ENCODE measurements around the gene REPS1.
"Not testable (repeated sequence)": the region's sequence is repeated elsewhere in the genome, so short reads cannot be mapped to it uniquely, and the experiment has no call there.

The REPS1 gene

GRCh38 chr6:139006477-139006876 lies 18.4 kb upstream of the REPS1 start:
- DNase-seq (ENCODE audit: low read depth in 2 of 2) = no peak

DNA sequence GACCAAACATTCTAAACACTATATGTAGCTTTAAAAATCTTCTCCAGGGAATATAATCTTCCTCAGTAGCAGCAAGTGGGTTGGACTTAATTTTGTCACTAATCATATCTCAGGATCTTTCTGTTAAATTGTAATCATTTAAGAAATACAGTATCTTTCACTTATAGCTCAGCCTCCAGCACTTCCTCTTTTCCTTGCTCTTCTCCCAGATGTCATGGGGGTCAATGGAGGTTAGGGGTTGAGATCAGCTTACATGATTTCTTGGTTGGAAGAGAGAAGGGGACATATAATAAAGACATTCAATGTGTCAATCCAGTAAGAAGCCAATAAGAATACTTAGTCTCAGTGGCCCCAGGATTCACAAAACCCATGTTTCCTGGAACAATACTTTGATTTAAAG lies 15.7 kb upstream of the REPS1 start:
- DNase-seq (ENCODE audit: low read depth in 2 of 2) = no peak

GRCh38 chr6:138999949-139000725 lies 12.1 kb upstream of the REPS1 start:
- no peak for DNase-seq (ENCODE audit: low read depth in 2 of 2)

- DNase-seq (ENCODE audit: low read depth in 2 of 2) = no peak
Observed at GRCh38 chr6:138997136-138997535, 9.1 kb upstream of the REPS1 start.

- DNase-seq (ENCODE audit: low read depth in 2 of 2) = no peak
Observed at GRCh38 chr6:138996524-138996923, 8.5 kb upstream of the REPS1 start.

DNA sequence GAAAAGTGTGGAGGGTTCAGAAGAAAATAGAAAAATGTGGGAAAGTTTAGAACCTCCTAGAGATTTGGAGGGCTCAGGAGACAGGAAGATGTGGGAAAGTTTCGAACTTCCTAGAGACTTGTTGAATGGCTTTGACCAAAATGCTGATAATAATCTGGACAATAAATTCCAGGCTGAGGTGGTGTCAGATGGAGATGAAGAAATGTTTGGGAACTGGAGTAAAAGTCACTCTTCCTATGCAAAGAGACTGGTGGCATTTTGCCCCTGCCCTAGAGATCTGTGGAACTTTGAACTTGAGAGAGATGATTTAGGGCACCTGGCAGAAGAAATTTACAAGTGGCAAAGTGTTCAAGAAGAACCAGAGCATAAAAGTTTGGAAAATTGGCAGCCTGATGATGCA lies 5.4 kb upstream of the REPS1 start:
- DNase-seq (ENCODE audit: low read depth in 2 of 2) = not testable (repeated sequence)

DNA sequence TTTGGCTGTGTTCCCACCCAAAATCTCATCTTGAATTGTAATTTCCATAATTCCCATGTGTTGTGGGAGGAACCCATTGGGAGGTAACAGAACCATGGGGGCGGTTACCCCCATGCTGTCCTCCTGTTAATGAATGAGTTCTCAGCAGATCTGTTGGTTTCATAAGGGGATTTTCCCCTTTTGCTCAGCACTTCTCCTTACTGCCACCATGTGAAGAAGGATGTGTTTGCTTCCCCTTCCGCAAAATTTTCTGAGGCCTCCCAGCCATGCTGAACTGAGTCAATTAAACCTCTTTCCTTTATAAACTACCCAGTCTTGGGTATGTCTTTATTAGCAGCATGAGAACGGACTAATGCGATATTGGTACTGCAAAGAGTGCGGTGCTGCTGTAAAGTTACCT lies 4.9 kb upstream of the REPS1 start:
- not testable (repeated sequence) for DNase-seq (ENCODE audit: low read depth in 2 of 2)

GRCh38 chr6:138991206-138991605 lies 3.2 kb upstream of the REPS1 start:
- DNase-seq (ENCODE audit: low read depth in 2 of 2) = no peak

GRCh38 chr6:138989098-138989983 lies 1.3 kb upstream of the REPS1 start:
- no peak for DNase-seq (ENCODE audit: low read depth in 2 of 2)

GRCh38 chr6:138988469-138988834 lies 399 bp upstream of the REPS1 start:
- DNase-seq (ENCODE audit: low read depth in 2 of 2) = no peak

DNA sequence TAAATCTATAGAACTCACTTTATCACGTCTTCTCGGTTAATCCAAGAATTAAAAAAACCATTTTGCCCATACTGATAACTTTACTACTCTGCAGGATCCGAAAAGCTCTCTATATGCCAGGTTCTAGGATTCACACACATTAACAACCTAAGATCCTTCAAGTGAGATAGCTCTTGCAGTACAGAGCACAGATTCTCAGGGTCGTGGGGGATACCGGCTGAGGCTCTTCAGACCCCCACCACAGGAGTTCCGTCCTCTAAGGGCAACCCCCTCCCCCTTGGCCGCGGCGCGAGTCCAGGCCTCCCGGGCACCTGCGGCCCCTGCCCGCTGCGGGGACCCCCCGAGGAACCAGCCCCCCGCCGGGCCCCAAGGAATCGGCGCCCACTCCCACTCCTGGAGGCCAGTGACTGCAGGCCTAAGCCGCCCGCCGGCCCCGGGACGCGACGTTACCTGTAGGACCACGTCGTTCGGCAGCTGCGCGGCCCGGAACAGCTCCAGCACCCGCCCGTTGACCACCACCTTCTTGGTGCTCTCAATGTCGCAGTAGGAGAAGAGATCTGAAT lies 892 bp downstream of the REPS1 start:
- no peak for DNase-seq (ENCODE audit: low read depth in 2 of 2)

DNA sequence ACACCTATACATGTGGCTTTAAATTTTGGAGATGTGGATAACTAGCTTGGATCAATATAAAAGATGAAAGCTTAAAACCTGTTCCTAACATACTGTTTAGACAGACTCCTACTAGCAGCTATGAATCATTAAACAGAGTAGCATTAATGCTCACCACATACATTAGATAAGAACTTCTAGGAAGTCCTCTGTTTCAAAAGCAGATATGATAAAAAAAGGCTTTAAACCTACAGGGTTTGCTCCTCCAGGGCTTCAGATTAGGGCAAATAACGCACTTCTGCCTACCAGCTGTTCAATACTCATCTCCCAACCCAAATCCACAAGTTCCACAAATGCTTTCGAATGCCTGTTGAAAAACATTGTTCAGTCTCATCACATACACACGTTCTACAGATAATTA lies 1.5 kb downstream of the REPS1 start:
- DNase-seq (ENCODE audit: low read depth in 2 of 2) = no peak

DNA sequence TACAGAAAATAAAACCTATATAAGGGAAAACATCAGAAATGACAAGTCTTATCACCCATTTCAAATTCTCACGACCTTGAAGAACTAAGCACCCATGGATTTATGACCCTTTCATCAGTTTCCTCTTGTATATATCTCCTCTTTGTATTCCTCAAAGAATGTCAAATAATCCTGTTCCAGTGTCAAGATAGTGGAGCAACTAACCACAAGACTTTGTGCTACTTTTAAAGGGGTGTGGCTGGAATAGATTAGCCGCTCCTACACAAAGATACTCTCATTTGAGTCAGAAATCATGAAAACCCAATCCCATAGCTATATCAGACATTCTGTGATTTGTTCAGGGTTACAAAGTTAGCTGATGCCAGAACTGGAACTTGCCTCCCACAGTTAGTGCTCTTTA lies 6.6 kb downstream of the REPS1 start:
- DNase-seq (ENCODE audit: low read depth in 2 of 2) = no peak

GRCh38 chr6:138979813-138980668 lies 8.0 kb downstream of the REPS1 start:
- no peak for DNase-seq (ENCODE audit: low read depth in 2 of 2)

DNA sequence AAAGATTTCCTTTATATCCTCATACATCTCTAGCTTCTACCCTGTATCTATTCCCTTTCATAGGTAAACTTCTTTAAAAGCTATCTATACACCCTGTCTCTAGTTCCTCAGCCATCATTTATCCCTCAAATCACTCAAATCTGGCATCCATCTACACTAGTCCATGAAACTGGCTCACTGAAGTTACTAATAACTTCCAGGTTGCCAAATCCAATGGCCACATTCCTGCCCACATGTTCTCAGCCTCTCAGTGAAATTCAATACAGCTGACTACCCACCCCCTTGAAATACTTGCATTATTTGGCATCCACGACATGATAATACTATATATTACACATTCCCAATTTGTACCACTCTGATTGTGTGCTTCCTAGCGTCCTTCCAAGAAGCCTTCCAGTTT lies 8.7 kb downstream of the REPS1 start:
- no peak for DNase-seq (ENCODE audit: low read depth in 2 of 2)

- DNase-seq (ENCODE audit: low read depth in 2 of 2) = no peak
Observed at GRCh38 chr6:138978229-138978628, 9.8 kb downstream of the REPS1 start.

DNA sequence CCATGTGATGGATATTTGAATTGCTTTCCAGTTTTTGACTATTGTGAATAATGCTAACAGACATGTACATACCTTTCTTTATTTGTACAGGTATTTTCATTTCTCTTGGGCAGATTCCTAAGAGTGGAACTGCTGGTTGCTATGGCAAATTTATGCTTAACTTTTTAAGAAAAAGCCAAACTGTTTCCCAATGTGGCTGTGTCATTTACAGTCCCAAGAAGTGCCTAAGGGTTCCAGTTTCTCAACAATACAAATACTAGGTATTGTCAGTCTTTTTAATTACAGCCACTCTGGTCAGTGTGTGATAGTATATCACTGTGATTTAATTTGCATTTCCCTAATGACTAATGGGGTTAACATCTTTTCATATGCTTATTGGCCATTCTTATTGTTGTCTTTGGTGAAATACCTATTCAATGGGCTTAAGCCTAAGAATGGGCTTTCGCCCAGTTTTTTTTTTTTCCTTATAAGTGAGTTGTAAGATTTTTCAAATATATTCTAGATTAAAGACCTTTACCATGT lies 10.3 kb downstream of the REPS1 start:
- DNase-seq (ENCODE audit: low read depth in 2 of 2) = no peak

DNA sequence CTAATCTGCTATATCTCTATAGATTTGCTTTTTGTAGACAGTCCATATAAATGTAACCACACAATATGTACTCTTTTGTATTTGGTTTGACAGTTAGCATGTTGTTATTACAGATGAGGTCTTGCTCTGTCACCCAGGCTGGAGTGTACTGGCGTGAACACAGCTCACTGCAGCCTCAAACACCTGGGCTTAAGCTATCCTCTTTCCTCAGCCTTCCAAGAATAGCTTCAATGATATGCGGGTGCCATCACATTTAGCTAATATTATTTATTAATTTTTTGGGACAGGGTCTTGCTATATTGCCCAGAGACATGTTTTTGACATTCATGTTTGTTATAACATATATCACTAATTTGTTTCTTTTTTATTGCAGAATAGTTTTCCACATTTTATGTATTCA lies 10.8 kb downstream of the REPS1 start:
- no peak for DNase-seq (ENCODE audit: low read depth in 2 of 2)

DNA sequence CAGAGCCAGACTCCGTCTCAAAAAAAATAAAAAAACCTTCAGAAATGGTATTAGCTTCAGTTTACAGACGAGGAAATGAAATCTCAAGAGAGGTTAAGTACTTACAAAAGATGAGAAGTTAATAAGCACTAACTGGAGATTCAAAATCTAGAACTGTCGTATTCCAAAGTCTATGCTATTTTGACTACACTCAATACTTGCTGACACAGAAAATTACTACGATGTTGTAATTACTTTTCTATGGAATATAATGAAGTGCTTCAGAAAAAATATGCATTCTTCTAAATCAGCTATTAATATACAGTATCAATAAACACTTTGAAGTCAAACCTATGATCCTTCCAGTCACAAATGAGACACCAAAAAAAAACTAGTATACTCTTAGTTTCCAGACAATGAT lies 12.2 kb downstream of the REPS1 start:
- no peak for DNase-seq (ENCODE audit: low read depth in 2 of 2)

DNA sequence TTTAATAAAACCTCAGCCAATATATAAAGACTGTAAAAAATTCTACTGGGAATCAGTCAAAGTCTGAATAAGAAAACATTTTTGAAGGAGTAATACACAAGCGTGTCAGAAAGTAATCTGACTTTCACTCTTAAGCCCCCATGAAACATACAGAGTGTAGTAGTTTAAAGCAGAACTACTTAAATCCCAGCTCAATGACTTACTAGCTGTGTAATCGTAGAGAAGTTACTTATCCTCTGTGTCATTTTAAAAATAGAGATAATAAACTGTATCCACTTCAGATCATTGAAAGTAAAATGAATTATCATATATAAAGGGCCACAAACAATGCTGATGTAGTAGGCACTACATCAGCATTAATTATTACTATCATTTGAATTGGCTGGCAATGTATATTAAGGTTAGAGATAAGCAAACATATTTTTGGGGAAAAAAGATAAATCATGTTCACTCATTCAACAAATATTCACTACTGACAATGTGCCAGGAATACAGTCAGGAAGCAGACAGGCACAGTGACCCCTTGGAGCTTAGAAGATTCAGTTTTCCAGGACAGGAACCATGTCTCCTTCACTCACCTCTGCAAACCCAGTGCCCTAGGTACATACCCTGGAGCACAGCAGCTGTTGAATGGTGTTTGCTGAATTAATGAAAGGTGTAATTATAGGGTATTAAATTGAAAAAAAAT lies 14.4 kb downstream of the REPS1 start:
- DNase-seq (ENCODE audit: low read depth in 2 of 2) = no peak

DNA sequence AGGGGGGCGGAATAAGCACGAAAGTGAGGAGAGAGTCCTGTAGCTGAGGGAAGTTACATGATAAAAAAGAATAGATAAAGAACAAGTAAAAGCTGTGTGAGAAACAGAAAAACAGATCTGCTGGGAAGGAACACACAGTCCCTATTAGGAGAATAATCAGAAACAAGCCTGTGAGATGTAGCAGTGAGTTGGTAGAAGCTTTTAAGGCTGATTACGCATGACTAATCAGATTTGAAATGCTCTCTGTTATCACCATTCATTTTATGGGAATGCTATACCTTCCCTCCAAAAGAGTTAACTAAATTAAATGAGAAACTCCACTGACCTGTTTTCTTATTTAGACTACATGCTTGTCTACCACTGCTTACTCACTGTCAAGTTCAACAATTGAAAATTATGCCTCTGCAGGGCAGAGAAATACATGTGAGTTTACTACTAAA lies 15.8 kb downstream of the REPS1 start:
- DNase-seq (ENCODE audit: low read depth in 2 of 2) = no peak

Measured in stimulated activated CD8-positive, alpha-beta memory T cell treated with anti-CD3 and anti-CD28 coated beads, Interleukin-7, amount 100 ng/mL, for 1 hour (primary cell).